Neural cell (in vitro differentiated cells): ENCODE results near the gene ALKBH3.

ENCODE experiments used
- EP300 ChIP-seq: fragments of 450-650 bp; conservative IDR thresholded peaks from 2 replicates; pipeline ENCODE4 v1.6.1; 2014; ENCODE audit warnings: antibody characterized with exemption, mild to moderate bottlenecking, moderate library complexity; ENCODE audit not compliant: poor library complexity, severe bottlenecking
- SMC3 ChIP-seq: fragments of 450-650 bp; conservative IDR thresholded peaks from 2 replicates; pipeline ENCODE4 v1.6.1; 2014; ENCODE audit warnings: antibody characterized with exemption, mild to moderate bottlenecking, moderate library complexity; ENCODE audit not compliant: poor library complexity
- TF ChIP-seq, protein P1 (sequence below): IDR thresholded peaks from 2 replicates; pipeline ENCODE4 v1.6.1; 2012; ENCODE audit warnings: borderline replicate concordance
- TF ChIP-seq, protein P2 (sequence below): fragments of 450-650 bp; IDR thresholded peaks from 2 replicates; pipeline ENCODE4 v1.5.1; 2014; ENCODE audit warnings: antibody characterized with exemption, mild to moderate bottlenecking, moderate library complexity; ENCODE audit not compliant: poor library complexity, severe bottlenecking

DNA sequence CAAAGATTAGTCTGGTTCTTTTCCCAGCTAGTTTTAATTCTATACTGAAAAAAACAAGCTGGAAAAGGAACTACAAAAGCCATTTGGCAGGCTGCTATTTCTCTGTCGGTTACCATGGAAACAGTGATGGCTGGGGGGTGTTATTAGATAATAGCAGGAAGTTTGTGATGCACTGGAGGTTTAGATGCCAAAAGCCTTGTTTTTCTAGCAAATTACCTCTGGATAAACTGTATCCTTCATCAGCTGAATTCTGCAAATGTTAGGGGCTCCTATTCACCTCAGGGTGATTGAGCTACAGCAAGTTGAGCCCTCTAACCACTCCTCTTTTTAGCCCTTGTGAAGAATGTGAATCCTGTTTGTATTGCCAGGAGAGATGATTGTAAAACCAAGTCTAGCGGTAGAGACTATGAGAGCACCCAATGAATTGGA is 25.2 kb downstream of the ALKBH3 start:
- TF ChIP-seq EP300 (peak; percentile 65), SMC3 (no peak)
- TF ChIP-seq, protein P1, sequence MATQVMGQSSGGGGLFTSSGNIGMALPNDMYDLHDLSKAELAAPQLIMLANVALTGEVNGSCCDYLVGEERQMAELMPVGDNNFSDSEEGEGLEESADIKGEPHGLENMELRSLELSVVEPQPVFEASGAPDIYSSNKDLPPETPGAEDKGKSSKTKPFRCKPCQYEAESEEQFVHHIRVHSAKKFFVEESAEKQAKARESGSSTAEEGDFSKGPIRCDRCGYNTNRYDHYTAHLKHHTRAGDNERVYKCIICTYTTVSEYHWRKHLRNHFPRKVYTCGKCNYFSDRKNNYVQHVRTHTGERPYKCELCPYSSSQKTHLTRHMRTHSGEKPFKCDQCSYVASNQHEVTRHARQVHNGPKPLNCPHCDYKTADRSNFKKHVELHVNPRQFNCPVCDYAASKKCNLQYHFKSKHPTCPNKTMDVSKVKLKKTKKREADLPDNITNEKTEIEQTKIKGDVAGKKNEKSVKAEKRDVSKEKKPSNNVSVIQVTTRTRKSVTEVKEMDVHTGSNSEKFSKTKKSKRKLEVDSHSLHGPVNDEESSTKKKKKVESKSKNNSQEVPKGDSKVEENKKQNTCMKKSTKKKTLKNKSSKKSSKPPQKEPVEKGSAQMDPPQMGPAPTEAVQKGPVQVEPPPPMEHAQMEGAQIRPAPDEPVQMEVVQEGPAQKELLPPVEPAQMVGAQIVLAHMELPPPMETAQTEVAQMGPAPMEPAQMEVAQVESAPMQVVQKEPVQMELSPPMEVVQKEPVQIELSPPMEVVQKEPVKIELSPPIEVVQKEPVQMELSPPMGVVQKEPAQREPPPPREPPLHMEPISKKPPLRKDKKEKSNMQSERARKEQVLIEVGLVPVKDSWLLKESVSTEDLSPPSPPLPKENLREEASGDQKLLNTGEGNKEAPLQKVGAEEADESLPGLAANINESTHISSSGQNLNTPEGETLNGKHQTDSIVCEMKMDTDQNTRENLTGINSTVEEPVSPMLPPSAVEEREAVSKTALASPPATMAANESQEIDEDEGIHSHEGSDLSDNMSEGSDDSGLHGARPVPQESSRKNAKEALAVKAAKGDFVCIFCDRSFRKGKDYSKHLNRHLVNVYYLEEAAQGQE: peak; percentile 53
- TF ChIP-seq, protein P2, sequence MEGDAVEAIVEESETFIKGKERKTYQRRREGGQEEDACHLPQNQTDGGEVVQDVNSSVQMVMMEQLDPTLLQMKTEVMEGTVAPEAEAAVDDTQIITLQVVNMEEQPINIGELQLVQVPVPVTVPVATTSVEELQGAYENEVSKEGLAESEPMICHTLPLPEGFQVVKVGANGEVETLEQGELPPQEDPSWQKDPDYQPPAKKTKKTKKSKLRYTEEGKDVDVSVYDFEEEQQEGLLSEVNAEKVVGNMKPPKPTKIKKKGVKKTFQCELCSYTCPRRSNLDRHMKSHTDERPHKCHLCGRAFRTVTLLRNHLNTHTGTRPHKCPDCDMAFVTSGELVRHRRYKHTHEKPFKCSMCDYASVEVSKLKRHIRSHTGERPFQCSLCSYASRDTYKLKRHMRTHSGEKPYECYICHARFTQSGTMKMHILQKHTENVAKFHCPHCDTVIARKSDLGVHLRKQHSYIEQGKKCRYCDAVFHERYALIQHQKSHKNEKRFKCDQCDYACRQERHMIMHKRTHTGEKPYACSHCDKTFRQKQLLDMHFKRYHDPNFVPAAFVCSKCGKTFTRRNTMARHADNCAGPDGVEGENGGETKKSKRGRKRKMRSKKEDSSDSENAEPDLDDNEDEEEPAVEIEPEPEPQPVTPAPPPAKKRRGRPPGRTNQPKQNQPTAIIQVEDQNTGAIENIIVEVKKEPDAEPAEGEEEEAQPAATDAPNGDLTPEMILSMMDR: no peak
